ENCODE measurements around the gene VAV1.

DNA sequence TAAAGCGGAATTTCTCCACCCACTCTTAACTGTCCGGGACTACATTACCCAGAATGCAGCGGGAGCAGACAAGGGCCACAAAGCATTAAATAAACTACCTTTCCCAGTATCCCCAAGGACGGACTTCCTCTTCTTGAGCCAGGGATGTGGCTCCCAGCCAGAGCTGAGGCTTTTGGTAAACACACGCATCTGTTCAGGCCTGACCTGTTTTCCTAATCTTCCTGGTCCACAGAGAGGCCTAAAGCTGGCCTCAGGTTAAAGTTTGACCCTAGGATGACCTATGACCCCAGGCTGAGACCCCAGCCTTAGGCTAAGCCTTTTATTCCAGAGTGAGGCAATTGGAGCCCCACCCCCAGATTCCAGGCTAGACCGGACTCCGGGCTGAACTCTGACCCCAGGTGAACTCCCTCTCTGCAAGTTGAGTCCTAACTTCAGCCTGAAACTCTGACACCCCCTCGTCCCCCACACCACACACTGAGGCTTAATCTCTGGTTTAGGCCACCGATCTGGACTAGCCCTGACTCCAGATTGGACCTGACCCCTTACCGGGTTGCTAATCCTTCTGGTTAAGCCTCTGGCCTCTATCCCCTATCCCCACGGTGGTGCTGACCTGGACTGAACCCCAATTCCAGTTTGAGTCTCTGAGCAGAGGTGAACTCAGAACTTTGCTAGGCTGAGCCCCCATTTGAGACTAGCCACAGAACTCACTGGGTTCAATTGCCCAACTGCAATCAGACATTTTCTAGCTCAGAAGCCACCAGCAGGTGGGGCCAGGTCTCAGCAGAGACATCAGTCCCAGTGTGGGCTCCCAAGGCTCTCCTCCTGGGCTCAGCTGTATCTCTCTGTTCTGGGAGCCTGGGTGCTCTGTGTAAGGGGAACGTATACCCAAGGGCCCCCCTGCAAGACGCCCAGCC lies 34.4 kb upstream of the VAV1 start:
- TF ChIP-seq, protein P1, sequence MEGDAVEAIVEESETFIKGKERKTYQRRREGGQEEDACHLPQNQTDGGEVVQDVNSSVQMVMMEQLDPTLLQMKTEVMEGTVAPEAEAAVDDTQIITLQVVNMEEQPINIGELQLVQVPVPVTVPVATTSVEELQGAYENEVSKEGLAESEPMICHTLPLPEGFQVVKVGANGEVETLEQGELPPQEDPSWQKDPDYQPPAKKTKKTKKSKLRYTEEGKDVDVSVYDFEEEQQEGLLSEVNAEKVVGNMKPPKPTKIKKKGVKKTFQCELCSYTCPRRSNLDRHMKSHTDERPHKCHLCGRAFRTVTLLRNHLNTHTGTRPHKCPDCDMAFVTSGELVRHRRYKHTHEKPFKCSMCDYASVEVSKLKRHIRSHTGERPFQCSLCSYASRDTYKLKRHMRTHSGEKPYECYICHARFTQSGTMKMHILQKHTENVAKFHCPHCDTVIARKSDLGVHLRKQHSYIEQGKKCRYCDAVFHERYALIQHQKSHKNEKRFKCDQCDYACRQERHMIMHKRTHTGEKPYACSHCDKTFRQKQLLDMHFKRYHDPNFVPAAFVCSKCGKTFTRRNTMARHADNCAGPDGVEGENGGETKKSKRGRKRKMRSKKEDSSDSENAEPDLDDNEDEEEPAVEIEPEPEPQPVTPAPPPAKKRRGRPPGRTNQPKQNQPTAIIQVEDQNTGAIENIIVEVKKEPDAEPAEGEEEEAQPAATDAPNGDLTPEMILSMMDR (conservative IDR thresholded peaks at IDR 0.05; ENCODE audit: low read depth in 2 of 2), result peak; percentile 65 to 80
- TF ChIP-seq ZNF114 (CRISPR knock-in tag; IDR thresholded peaks at IDR 0.05), result no peak
- TF ChIP-seq, protein P2, sequence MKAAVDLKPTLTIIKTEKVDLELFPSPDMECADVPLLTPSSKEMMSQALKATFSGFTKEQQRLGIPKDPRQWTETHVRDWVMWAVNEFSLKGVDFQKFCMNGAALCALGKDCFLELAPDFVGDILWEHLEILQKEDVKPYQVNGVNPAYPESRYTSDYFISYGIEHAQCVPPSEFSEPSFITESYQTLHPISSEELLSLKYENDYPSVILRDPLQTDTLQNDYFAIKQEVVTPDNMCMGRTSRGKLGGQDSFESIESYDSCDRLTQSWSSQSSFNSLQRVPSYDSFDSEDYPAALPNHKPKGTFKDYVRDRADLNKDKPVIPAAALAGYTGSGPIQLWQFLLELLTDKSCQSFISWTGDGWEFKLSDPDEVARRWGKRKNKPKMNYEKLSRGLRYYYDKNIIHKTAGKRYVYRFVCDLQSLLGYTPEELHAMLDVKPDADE (IDR thresholded peaks at IDR 0.05), result peak; percentile 98
- no peak for TF ChIP-seq ZNF331 (CRISPR knock-in tag; IDR thresholded peaks at IDR 0.05; ENCODE audit: low read depth)
- TF ChIP-seq EZH2phosphoT487 (IDR thresholded peaks at IDR 0.05; ENCODE audit: unreplicated experiment), result no peak

All from GM23338 (cell line).